Mesenchymal stem cell (in vitro differentiated cells and primary cell): Measurements from ENCODE around the gene OXA1L.
"Not testable (repeated sequence)": the region's sequence is repeated elsewhere in the genome, so short reads cannot be mapped to it uniquely, and the experiment has no call there.

ENCODE experiments used
- DNase-seq: peaks from one replicate; pipeline ENCODE4 v3.0.0-alpha.2; 2013
- H2AFZ ChIP-seq: one replicate; pipeline ENCODE4 v1.6.1; 2013; ENCODE audit warnings: low read depth, mild to moderate bottlenecking, control low read depth, inconsistent platforms, low read length, moderate library complexity
- H2AK5ac ChIP-seq: 2 replicates; pipeline ENCODE4 v1.6.1; 2013; ENCODE audit warnings: low read length, moderate library complexity, mild to moderate bottlenecking, inconsistent platforms; ENCODE audit not compliant: severe bottlenecking
- H2BK120ac ChIP-seq: one replicate; pipeline ENCODE4 v1.6.1; 2013; ENCODE audit warnings: low read depth, mild to moderate bottlenecking, inconsistent platforms, low read length, moderate library complexity
- H2BK12ac ChIP-seq, 2 experiments: one replicate each; pipeline ENCODE4 v1.6.1; 2013; ENCODE audit warnings: inconsistent platforms in 2 of 2, low read length in 2 of 2, mild to moderate bottlenecking in 2 of 2, moderate library complexity in 2 of 2, control low read depth in 1 of 2
- H2BK15ac ChIP-seq: one replicate; pipeline ENCODE4 v1.6.1; 2013; ENCODE audit warnings: mild to moderate bottlenecking, low read depth, inconsistent platforms; ENCODE audit not compliant: poor library complexity, severe bottlenecking
- H2BK5ac ChIP-seq: 2 replicates; pipeline ENCODE4 v1.6.1; 2013; ENCODE audit warnings: low read depth, mild to moderate bottlenecking, low read length, control low read depth, inconsistent platforms; ENCODE audit not compliant: poor library complexity, severe bottlenecking
- H3K14ac ChIP-seq, 2 experiments: one replicate each; pipeline ENCODE4 v1.6.1; 2013; ENCODE audit warnings: inconsistent platforms in 2 of 2, low read length in 2 of 2, control low read depth in 1 of 2, mild to moderate bottlenecking in 1 of 2, moderate library complexity in 1 of 2
- H3K18ac ChIP-seq, 2 experiments: one replicate each; pipeline ENCODE4 v1.6.1; 2013; ENCODE audit warnings: inconsistent platforms in 2 of 2, low read length in 2 of 2, control low read depth in 1 of 2, low read depth in 1 of 2, mild to moderate bottlenecking in 1 of 2
- H3K23ac ChIP-seq, 2 experiments: one replicate each; pipeline ENCODE4 v1.6.1; 2013; ENCODE audit warnings: inconsistent platforms in 2 of 2, low read length in 2 of 2, mild to moderate bottlenecking in 2 of 2, moderate library complexity in 2 of 2, control low read depth in 1 of 2
- H3K27ac ChIP-seq: 2 replicates; pipeline ENCODE4 v1.5.1; 2013; ENCODE audit warnings: mild to moderate bottlenecking, moderate library complexity, low read length, control low read depth, inconsistent platforms; ENCODE audit not compliant: poor library complexity, severe bottlenecking
- H3K27me3 ChIP-seq, 2 experiments: 2 replicates each; pipeline versions ENCODE4 v1.6.1 to v1.7.0; 2013; ENCODE audit warnings: low read length in 2 of 2, mild to moderate bottlenecking in 2 of 2, moderate library complexity in 2 of 2, control low read depth in 1 of 2, inconsistent platforms in 1 of 2; ENCODE audit not compliant: control insufficient read depth in 1 of 2, insufficient read depth in 1 of 2
- H3K36me3 ChIP-seq, 2 experiments: 2 replicates each; pipeline versions ENCODE4 v1.6.1 to v1.7.0; 2013; ENCODE audit warnings: low read length in 2 of 2, control low read depth in 1 of 2, inconsistent platforms in 1 of 2, low read depth in 1 of 2, mild to moderate bottlenecking in 1 of 2; ENCODE audit not compliant: insufficient read depth in 2 of 2, control insufficient read depth in 1 of 2
- H3K4ac ChIP-seq, 2 experiments: one replicate each; pipeline ENCODE4 v1.6.1; 2013; ENCODE audit warnings: inconsistent platforms in 2 of 2, low read length in 2 of 2, mild to moderate bottlenecking in 2 of 2, moderate library complexity in 2 of 2, control low read depth in 1 of 2, low read depth in 1 of 2
- H3K4me1 ChIP-seq: 2 replicates; pipeline ENCODE4 v1.6.1; 2013; ENCODE audit warnings: low read depth, low read length, control low read depth; ENCODE audit not compliant: control insufficient read depth, insufficient read depth
- H3K4me2 ChIP-seq: 2 replicates; pipeline ENCODE4 v1.6.1; 2013; ENCODE audit warnings: low read length, mild to moderate bottlenecking, inconsistent platforms; ENCODE audit not compliant: poor library complexity, severe bottlenecking
- H3K4me3 ChIP-seq, 2 experiments: 2 replicates each; pipeline versions ENCODE4 v1.5.1 to v1.7.0; 2013; ENCODE audit warnings: low read length in 2 of 2, mild to moderate bottlenecking in 2 of 2, control low read depth in 1 of 2, low read depth in 1 of 2; ENCODE audit not compliant: insufficient read depth in 1 of 2
- H3K79me1 ChIP-seq: replicated peaks from 2 replicates; pipeline ENCODE4 v1.6.1; 2013; ENCODE audit warnings: mild to moderate bottlenecking, control low read depth, low read length, inconsistent platforms; ENCODE audit not compliant: poor library complexity, severe bottlenecking
- H3K9ac ChIP-seq: 2 replicates; pipeline ENCODE4 v1.7.0; 2013; ENCODE audit warnings: mild to moderate bottlenecking, low read length, moderate library complexity
- H3K9me3 ChIP-seq: 2 replicates; pipeline ENCODE4 v1.7.0; 2013; ENCODE audit warnings: mild to moderate bottlenecking, low read length; ENCODE audit not compliant: control insufficient read depth
- H4K8ac ChIP-seq: one replicate; pipeline ENCODE4 v1.6.1; 2013; ENCODE audit warnings: inconsistent platforms, mild to moderate bottlenecking, low read length, moderate library complexity
- H4K91ac ChIP-seq: one replicate; pipeline ENCODE4 v1.6.1; 2013; ENCODE audit warnings: mild to moderate bottlenecking, low read length, inconsistent platforms
- WGBS: methylation state at CpG from one replicate; pipeline ENCODE4 v1.1.7; 2013; ENCODE audit warnings: mixed read lengths; 5-methylcytosine and 5-hydroxymethylcytosine counted together

The OXA1L gene

GRCh38 chr14:22733829-22734228 is 32.7 kb upstream of the OXA1L start:
- DNase-seq, result no peak
- no peaks in the 10 kb centered on the region for H3K4me1 ChIP-seq
- no peak overlapping the region for H2AK5ac ChIP-seq
- no peaks in the 10 kb centered on the region for H3K79me1 ChIP-seq
- no peak overlapping the region for H2BK15ac ChIP-seq
- H2BK120ac ChIP-seq, result no peak overlapping the region
- no peak overlapping the region for H3K4me2 ChIP-seq
- no peaks in the 10 kb centered on the region for H3K9me3 ChIP-seq
- no peak overlapping the region for H4K91ac ChIP-seq
- no peak overlapping the region for H3K4me3 ChIP-seq
- H3K4ac ChIP-seq, result no peak overlapping the region
- 74% methylated on average over 2 of the region's 2 CpGs for WGBS
- no peak overlapping the region for H3K27ac ChIP-seq
- no peak overlapping the region for H3K23ac ChIP-seq
- no peak overlapping the region for H2BK12ac ChIP-seq
- H3K14ac ChIP-seq, result no peak overlapping the region
- H3K36me3 ChIP-seq, result no peaks in the 10 kb centered on the region
- H2AFZ ChIP-seq, result no peak overlapping the region
- H4K8ac ChIP-seq, result no peak overlapping the region
- peaks cover 3 to 7% of the 10 kb centered on the region in 2 experiments for H3K27me3 ChIP-seq
- no peak overlapping the region for H3K18ac ChIP-seq
- no peak overlapping the region for H2BK5ac ChIP-seq
- H3K9ac ChIP-seq, result no peak overlapping the region

DNA sequence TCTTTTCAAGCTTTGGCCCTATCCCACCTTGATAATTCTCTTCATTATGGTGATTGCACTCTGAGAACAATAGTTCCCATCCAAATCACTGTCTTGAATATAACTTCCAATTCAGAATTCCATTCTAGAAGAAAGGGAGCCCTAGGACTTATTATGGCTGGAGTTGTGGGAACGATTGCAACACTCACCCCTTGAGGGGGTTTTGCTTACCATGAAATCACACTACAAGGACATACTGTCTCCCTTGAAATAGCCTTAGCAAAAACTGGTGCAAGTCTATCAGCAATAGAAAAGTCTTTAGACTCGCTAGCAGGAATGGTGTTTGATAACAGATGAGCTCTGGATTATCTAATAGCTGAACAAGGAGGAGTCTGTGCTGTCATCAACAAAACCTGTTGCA is 31.4 kb upstream of the OXA1L start:
- Histone ChIP-seq H3K9ac (no peak overlapping the region), H2BK12ac (no peak overlapping the region), H3K79me1 (no peaks in the 10 kb centered on the region), H2BK5ac (no peak overlapping the region), H2AFZ (no peak overlapping the region), H2BK15ac (no peak overlapping the region), H3K9me3 (no peaks in the 10 kb centered on the region), H3K4ac (no peak overlapping the region), H3K27ac (no peak overlapping the region), H4K91ac (no peak overlapping the region), H3K27me3 (peaks cover 3 to 7% of the 10 kb centered on the region in 2 experiments), H3K36me3 (no peaks in the 10 kb centered on the region), H3K14ac (no peak overlapping the region), H3K18ac (no peak overlapping the region), H3K4me2 (no peak overlapping the region), H3K4me1 (no peaks in the 10 kb centered on the region), H3K23ac (no peak overlapping the region), H3K4me3 (no peak overlapping the region), H2BK120ac (no peak overlapping the region), H4K8ac (no peak overlapping the region), H2AK5ac (no peak overlapping the region)
- DNase-seq, result no peak
- WGBS, result 74% methylated on average over 2 of the region's 2 CpGs

- H3K27me3 ChIP-seq, H2BK15ac ChIP-seq, H3K36me3 ChIP-seq, H2BK5ac ChIP-seq, H4K8ac ChIP-seq, H3K9me3 ChIP-seq, H2BK120ac ChIP-seq, H3K18ac ChIP-seq, H3K27ac ChIP-seq, DNase-seq, H2AK5ac ChIP-seq, H2BK12ac ChIP-seq, H3K14ac ChIP-seq, H3K4me1 ChIP-seq, H3K4me2 ChIP-seq, H3K4ac ChIP-seq, H3K9ac ChIP-seq, H2AFZ ChIP-seq, H3K4me3 ChIP-seq, H3K23ac ChIP-seq, H3K79me1 ChIP-seq, H4K91ac ChIP-seq: not testable (repeated sequence)
- WGBS, result 89% methylated on average over 12 of the region's 14 CpGs
These were observed 30.1 kb upstream of the OXA1L start for GRCh38 chr14:22736384-22736783.

- Histone ChIP-seq H3K36me3 (no peaks in the 10 kb centered on the region), H3K27ac (no peak overlapping the region), H3K4ac (no peak overlapping the region), H4K8ac (no peak overlapping the region), H2AFZ (no peak overlapping the region), H2BK5ac (no peak overlapping the region), H3K18ac (no peak overlapping the region), H2BK12ac (no peak overlapping the region), H3K79me1 (no peaks in the 10 kb centered on the region), H3K9me3 (no peaks in the 10 kb centered on the region), H3K4me3 (no peak overlapping the region), H3K9ac (no peak overlapping the region), H3K23ac (no peak overlapping the region), H3K14ac (no peak overlapping the region), H2AK5ac (no peak overlapping the region), H4K91ac (no peak overlapping the region), H3K4me2 (no peak overlapping the region), H3K4me1 (no peaks in the 10 kb centered on the region), H2BK15ac (no peak overlapping the region), H3K27me3 (peaks cover 0 to under 1% of the 10 kb centered on the region in 2 experiments), H2BK120ac (no peak overlapping the region)
- 100% methylated on average over 1 of the region's 1 CpG for WGBS
- peak; percentile 6 for DNase-seq
These were observed 29.4 kb upstream of the OXA1L start for GRCh38 chr14:22737052-22737451.
